MG63 (cell line): Measurements from ENCODE around the gene PHF20. TPM values are rescaled to one million over a fixed set of nuclear protein-coding genes. Genes with fewer than 3 reads are reported as not detected.
A peak's percentile ranks its signal among the peaks of the same experiment; 100 is the strongest.
"Not testable (repeated sequence)": the region's sequence is repeated elsewhere in the genome, so short reads cannot be mapped to it uniquely, and the experiment has no call there.

ENCODE experiments used
- DNase-seq: peaks from one replicate; pipeline ENCODE4 v3.0.0-alpha.2; 2020
- H3K27me3 ChIP-seq: fragments of 250-450 bp; sonication (Bioruptor Pico); 2 replicates; pipeline ENCODE4 v1.5.1; 2020; ENCODE audit warnings: mild to moderate bottlenecking, moderate library complexity
- H3K36me3 ChIP-seq: fragments of 250-450 bp; sonication (Bioruptor Pico); 2 replicates; pipeline ENCODE4 v1.5.1; 2020; ENCODE audit warnings: mild to moderate bottlenecking, moderate library complexity
- H3K4me3 ChIP-seq: fragments of 250-450 bp; sonication (Bioruptor Pico); 2 replicates; pipeline ENCODE4 v1.5.1; 2020; ENCODE audit warnings: mild to moderate bottlenecking, moderate library complexity
- H3K9me3 ChIP-seq: fragments of 250-450 bp; sonication (Bioruptor Pico); 2 replicates; pipeline ENCODE4 v1.5.1; 2020; ENCODE audit warnings: mild to moderate bottlenecking, moderate library complexity
- total RNA-seq: library from RNA; depleted of rRNA; stranded (reverse); fragments of >200 nt; shearing (Covaris generic); gene quantifications from 2 replicates; pipeline ENCODE4 v1.2.3, GENCODE V29; 2014; ENCODE audit warnings: low replicate concordance; rRNA removed

PHF20 gene
- total RNA-seq: 50.5 and 57.7 TPM in 2 replicates

GRCh38 chr20:35771689-35772562 is at the start of gene PHF20:
Gene PHF20, plus strand, starts transcription at chr20:35772015. Its CDS starts 29,508 bp downstream, at chr20:35801523.
- peak; percentile 97 for DNase-seq
- Histone ChIP-seq H3K4me3 (peak within 1 kb of the TSS; percentile 70), H3K27me3 (no peaks in the 10 kb centered on the region), H3K9me3 (no peaks in the 10 kb centered on the region), H3K36me3 (peaks cover 26% of the 10 kb centered on the region)

DNA sequence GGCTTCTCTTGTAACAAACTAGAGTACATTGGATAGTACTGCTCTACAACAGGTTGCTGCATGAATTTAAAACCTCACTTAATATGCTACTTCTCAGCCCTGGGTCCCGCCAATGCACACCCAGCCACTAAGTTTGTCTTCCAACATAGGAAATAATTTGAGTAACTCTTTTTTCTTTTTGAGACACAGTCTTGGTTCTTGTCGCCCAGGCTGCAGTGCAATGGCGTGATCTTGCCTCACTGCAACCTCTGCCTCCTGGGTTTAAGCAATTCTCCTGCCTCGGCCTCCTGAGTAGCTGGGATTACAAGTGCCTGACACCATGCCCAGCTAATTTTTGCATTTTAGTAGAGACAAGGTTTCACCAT is 48.6 kb upstream of the PHF20 start:
- not testable (repeated sequence) for DNase-seq, H3K4me3 ChIP-seq, H3K9me3 ChIP-seq, H3K27me3 ChIP-seq
- H3K36me3 ChIP-seq: peaks cover 98% of the 10 kb centered on the region

- H3K4me3 ChIP-seq, H3K9me3 ChIP-seq, H3K27me3 ChIP-seq, DNase-seq: not testable (repeated sequence)
- H3K36me3 ChIP-seq: peaks cover 98% of the 10 kb centered on the region
These were observed 48.0 kb upstream of the PHF20 start for GRCh38 chr20:35723652-35724320.

GRCh38 chr20:35724321-35725230 is 47.2 kb upstream of the PHF20 start:
- no peak overlapping the region for H3K4me3 ChIP-seq
- peaks cover 98% of the 10 kb centered on the region for H3K36me3 ChIP-seq

DNA sequence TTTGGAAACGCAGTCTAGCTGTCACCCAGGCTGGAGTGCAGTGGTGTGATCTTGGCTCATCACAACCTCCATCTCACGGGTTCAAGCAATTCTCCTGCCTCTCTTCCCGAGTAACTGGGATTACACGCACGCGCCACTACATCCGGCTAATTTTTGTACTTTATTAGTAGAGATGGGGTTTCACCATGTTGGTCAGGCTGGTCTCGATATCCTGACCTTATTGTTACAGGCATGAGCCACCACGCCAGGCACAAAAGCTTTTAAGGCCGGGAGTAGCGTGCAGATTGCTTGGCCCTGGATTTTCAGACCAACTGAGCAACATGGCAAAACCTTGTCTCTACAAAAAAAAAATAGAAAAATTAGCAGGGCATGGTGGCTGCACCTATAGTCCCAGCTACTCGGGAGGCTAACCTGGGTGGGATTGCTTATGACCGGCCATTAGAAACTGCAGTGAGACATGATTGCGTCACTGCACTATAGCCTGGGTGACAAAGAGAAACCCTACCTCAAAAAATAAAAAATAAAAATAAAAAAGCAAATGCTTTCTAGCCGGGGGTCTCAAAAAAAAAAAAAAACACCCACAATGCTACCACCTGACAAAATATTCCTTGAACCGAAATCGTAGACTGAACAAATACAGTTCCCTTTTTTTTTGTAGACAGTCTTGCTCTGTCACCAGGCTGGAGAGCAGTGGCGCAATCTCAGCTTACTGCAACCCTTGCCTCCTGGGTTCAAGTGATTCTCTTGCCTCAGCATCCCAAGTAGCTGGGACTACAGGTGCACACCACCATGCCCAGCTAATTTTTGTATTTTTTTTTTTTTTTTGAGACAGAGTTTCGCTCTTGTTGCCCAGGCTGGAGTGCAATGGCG is 44.7 kb upstream of the PHF20 start:
- H3K9me3 ChIP-seq: no peaks in the 10 kb centered on the region
- H3K4me3 ChIP-seq: no peak overlapping the region
- H3K36me3 ChIP-seq: peaks cover 98% of the 10 kb centered on the region
- H3K27me3 ChIP-seq: no peaks in the 10 kb centered on the region
- no peak for DNase-seq

More at GRCh38 chr20:35724321-35725230, 47.2 kb upstream of the PHF20 start:
- no peak for DNase-seq
- Histone ChIP-seq H3K9me3 (no peaks in the 10 kb centered on the region), H3K27me3 (no peaks in the 10 kb centered on the region)

DNA sequence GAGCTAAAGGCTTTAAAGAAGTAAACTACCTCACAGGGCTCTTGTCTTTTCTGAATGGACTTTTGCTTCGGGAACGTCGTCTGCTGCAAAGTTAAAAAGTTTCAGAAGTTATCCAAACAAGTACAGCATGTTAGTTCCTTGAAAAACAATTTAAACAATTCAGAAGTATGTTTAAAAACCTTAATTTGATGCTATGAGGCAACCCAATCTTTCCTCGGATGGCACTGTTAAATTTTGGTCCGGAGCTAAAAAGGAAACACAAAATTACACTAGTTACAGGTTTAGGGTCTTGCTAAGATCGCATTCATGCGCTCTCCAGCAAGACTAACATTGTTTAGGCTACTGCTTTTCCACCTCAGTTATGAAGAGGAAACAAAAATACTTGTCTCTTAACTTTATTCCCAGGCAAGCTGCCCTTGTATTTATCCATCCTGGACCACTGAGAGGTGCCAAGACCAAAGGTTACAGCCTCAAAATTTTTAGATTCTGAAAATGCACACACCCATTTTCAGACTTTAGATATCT is 42.5 kb upstream of the PHF20 start:
- Histone ChIP-seq H3K27me3 (no peaks in the 10 kb centered on the region), H3K9me3 (no peaks in the 10 kb centered on the region), H3K36me3 (peaks cover 100% of the 10 kb centered on the region), H3K4me3 (no peak overlapping the region)
- DNase-seq: no peak

- Histone ChIP-seq H3K36me3 (peaks cover 100% of the 10 kb centered on the region), H3K4me3 (no peak overlapping the region)
- no peak for DNase-seq
These were observed 41.8 kb upstream of the PHF20 start for GRCh38 chr20:35729836-35730582.

GRCh38 chr20:35730583-35731468 is 41.0 kb upstream of the PHF20 start:
- Histone ChIP-seq H3K27me3 (no peaks in the 10 kb centered on the region), H3K9me3 (no peaks in the 10 kb centered on the region), H3K36me3 (peaks cover 100% of the 10 kb centered on the region), H3K4me3 (no peak overlapping the region)
- no peak for DNase-seq

More at GRCh38 chr20:35729836-35730582, 41.8 kb upstream of the PHF20 start:
- H3K9me3 ChIP-seq: no peaks in the 10 kb centered on the region
- no peaks in the 10 kb centered on the region for H3K27me3 ChIP-seq

DNA sequence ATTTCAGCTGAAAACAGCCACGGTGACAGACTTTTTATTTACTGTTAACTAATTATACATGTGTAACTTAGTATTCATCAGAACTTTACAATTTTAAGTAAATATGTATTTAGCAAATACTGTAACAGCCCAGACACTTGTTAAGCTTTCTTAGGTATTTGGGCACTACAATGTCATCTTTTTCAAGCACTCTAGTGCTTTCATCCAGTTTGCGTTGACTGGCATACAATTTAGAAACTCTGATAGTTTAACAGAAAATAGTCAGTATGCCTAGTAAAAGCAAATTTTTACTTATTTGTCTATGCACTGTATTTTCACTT is 40.4 kb upstream of the PHF20 start:
- H3K4me3 ChIP-seq: no peak overlapping the region

DNA sequence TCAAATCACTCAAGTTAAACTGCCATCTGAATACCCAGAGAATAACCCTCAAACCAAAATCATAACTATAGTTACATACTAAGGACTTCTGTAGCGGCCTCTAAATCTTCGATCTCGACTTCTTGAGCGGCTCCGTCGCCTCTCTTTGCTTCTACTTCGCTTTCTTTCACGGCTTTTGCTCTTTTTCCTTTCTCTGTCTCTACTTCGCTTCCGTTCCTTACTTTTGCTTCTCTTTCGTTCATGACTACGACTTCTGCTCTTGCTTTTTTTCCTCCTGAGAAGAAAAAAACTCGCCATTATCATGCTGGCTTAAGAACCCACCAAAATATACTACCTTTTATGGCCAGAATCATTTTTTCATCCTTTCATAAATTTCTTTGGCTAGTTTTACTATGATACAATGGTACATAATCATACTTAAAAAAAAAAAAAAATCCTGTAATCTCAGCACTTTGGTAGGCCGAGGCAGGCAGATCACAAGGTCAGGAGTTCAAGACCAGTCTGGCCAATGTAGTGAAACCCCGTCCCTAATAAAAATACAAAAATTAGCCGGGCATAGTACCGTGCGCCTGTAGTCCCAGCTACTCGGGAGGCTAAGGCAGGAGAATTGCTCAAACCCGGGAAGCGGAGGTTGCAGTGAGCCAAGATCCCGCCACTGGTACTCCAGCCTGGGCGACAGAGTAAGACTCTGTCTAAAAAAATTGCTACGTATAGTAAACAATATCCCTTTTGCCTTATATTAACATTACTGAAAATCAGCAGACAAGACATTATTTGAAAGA is 39.8 kb upstream of the PHF20 start:
- Histone ChIP-seq H3K4me3 (no peak overlapping the region), H3K9me3 (no peaks in the 10 kb centered on the region), H3K27me3 (no peaks in the 10 kb centered on the region), H3K36me3 (peaks cover 100% of the 10 kb centered on the region)
- DNase-seq: no peak

More for the DNA sequence above, 40.4 kb upstream of the PHF20 start:
- Histone ChIP-seq H3K36me3 (peaks cover 100% of the 10 kb centered on the region), H3K9me3 (no peaks in the 10 kb centered on the region), H3K27me3 (no peaks in the 10 kb centered on the region)
- no peak for DNase-seq

GRCh38 chr20:35732644-35732982 is 39.2 kb upstream of the PHF20 start:
- peaks cover 100% of the 10 kb centered on the region for H3K36me3 ChIP-seq
- DNase-seq: no peak
- no peaks in the 10 kb centered on the region for H3K9me3 ChIP-seq
- no peaks in the 10 kb centered on the region for H3K27me3 ChIP-seq
- H3K4me3 ChIP-seq: no peak overlapping the region

DNA sequence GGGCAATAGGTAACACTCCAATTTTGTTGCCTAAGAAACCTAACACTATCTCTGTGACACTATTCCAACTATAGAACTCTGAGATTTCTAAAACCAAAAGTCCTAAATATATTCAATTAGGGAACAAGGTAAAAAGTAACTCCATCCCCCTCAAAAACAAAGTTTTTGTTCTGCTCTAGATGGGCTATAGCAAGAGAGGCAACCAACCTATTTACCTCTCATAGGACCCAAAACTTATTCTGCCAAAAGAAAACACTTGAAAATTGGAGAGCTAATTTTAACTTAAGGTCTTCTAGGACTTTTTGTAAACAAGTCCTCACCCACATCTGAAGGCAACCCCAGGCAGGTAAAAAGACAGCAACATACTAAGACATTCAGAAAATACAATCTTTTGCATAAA is 37.4 kb upstream of the PHF20 start:
- Histone ChIP-seq H3K36me3 (peaks cover 100% of the 10 kb centered on the region), H3K4me3 (no peak overlapping the region), H3K27me3 (no peaks in the 10 kb centered on the region), H3K9me3 (no peaks in the 10 kb centered on the region)
- no peak for DNase-seq

GRCh38 chr20:35734777-35735649 is 36.8 kb upstream of the PHF20 start:
- Histone ChIP-seq H3K27me3 (no peaks in the 10 kb centered on the region), H3K36me3 (peaks cover 100% of the 10 kb centered on the region), H3K9me3 (no peaks in the 10 kb centered on the region), H3K4me3 (no peak overlapping the region)
- DNase-seq: no peak
